Right forelimb (tissue), 1 donor: Measurements from ENCODE around the gene RNF111.

Experiments used
- DNase-seq: peaks from one replicate; pipeline ENCODE4 v3.0.0-alpha.2; 2018

The RNF111 gene

DNA sequence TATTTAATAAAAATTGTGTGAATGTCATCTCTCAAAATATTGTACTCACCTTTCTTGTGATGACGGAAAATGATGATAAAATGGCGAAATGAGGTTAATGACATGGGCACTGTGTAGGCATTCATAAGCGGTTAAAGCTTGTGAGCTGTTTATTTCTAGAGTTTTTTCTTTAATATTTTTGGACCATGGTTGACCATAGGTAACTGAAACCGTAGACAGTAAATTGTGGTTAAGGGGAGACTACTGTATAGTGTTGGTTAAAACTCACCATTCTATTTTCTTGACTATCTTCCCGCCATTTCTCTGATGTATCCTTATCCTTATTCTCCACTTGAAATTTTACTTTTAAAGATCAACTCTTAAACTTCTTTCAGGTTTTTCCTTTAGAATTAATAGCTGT, 14.5 kb downstream of the RNF111 start:
- DNase-seq, result no peak

DNA sequence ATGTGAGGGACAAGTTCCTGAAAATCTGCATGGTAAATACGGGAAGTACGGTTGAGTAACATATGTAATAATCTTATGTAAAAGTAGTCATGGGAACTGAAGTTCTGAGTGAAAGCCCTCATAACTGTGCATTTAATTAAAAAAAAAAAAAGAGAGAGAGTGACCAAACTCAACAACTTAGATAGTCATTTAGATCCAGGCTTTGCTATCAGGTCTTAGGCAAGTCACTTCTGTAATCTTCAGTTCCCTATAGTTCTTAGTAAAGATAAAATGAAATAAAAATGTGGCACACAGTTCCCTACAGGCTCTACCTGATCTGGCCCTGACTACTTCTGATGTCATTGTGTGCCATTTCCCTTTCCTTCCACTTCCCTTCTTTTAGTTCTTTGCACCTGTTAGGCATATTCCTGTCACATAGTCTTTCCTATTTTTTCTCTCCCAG, 15.0 kb downstream of the RNF111 start:
- DNase-seq, result no peak

DNA sequence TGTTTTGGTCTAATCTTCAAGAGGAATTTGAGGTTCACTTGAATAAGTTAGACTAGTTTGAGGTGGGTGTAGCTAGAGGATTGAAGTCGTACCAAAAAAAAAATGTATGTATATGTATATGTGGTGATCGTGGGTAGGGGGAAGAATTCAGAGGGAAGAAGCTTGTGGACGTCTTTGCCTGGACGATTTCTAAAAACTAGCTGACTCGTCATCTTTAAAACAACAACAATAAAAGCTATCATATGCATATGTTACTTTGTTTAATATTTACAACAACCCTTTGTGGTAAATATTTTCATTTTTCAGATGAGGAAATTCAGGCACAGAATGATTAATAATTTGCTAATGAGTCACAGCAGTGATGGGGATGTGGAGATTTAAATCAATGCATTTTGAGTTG, 18.1 kb downstream of the RNF111 start:
- DNase-seq, result no peak

DNA sequence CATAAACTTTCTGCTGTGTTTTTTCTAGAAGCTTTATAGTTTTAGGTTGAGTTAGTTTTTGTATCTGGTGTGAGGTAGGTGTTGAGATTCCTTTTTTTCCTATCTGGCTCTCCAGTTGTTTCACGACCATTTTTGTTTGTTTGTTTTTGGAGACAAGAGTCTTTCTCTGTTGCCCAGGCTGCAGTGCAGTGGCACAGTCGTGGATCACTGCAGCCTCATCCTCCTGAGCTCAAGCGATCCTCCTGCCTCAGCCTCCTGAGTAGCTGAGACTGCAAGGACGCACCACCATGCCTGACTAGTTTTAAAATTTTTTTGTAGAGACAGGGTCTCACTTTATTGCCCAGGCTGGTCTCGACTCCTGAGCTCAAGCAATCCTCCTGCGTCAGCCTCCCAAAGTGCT, 20.6 kb downstream of the RNF111 start:
- no peak for DNase-seq

DNA sequence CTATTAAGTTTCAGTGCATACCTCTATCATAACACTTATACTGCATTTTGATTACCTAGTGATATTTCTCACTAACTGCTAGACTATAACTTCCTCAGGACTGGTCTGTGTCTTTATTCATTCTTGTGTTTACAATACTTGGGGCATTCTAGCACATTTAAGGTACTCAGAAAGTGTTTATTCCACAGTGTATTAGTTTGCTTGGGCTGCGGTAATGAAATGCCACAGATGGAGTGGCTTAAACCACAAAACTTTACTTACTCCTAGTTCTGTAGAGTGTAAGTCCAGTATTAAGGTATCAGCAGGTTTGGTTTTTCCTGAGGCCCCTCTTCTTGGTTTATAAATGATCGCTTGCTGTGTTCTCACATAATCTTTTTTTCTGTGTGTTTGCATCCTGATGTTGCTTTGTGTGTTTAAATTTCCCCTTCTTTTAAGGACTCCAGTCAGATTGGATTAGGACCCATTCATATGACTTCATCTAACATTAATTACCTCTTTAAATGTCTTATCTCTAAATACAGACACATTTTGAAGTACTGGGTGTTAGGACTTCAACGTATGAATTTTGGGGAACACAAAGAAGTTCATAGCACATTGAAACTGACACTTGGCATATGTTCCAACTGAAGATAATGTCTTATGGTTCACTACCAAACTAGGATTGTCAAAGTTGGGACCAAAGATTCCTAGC, 23.9 kb downstream of the RNF111 start:
- no peak for DNase-seq

DNA sequence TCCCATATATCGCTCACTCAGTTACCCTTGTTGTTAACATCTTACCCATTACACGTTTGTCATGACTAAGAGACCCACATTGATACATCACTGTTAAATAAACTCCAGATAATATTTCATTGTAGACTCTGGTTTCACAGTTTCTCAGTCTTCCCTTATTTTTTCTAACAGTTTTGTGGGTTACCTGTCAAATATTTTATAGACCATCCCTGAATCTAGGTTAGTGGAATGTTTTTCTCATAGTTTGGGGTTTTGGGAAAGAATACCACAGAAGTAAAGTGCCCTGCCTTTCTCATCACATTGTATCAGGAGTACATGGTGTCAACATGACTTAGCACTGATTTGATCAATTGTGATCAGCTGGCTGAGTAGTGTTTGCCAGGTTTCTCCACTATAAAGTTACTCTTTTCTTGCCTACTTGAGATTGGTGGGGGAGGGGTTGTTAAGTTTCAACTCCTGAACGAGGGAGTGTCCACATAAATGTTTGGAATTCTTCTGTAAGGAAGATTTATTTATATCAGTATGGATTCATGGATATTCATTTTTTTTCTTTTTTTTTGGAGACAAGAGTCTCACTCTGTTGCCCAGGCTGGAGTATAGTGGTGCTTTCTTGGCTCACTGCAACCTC, 25.9 kb downstream of the RNF111 start:
- DNase-seq, result no peak

DNA sequence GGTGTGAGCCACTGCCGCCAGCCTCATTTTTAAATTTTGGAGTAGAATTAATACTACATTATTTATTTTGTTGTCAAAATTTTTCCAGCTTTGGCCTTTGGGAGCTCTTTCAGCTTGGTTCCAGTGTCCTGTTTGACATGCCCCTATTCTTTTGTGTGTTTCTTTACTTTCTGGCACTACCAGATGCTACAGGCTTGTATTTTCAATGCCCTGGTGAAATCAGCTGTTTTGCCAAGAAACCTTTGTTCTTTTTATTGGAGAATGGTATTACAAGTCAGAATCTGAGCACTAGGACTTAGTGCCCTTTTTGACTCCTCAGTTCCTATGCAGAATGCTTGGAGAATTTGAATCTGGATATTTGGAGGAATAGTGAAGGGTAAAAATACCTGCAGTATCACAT, 26.6 kb downstream of the RNF111 start:
- DNase-seq, result no peak

DNA sequence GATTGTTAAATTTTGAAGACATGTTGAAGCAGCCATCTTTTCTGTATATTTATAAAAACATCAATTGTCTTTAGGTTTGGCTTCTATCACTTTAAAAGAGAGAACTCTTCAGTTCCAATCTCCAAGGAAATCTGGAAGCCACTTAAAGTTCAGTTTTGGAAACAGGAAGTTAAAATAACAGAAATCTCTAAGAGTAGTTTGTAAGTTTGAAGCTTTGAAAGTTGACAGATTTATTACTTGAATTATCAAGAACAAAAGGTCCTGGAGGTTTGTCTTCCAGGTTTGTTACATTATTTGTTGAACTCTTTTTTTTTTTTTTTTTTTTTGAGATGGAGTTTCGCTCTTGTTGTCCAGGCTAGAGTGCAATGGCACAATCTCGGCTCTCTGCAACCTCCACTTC, 30.0 kb downstream of the RNF111 start:
- DNase-seq, result no peak

DNA sequence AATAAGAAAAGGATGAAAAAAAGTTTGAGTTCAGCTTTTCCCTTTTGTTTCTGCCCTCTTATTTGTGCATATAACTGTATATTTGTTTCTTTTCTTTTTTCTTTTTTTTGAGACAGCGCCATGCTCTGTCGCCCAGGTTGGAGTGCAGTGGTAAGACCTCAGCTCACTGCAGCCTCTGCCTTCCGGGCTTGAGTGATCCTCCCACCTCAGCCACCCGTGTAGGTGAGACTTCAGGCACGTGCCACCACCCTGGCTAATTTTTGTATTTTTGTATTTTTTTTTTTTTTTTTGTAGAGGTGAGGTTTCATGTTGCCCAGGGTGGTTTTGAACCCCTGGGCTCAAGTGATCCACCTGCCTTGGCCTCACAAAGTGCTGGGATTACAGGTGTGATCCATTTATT, 31.4 kb downstream of the RNF111 start:
- no peak for DNase-seq

DNA sequence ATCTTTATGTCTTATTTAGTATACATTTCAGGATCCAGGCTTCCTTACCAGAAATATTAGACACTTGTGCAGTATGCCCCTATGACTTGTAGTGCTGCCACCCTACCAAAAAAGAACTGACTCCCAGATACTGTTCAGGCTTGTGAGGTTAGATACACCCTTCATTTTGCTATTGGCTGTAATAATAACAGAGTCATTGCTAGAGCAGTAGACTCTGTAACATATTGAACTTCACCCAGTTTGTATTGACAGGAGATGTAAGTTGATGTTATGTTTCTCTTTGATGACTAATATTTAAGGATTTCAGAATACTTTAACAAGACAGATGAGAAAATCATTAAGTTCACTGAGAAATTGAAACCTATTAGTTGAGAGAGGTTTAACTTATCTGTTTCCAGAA, 32.9 kb downstream of the RNF111 start:
- no peak for DNase-seq

DNA sequence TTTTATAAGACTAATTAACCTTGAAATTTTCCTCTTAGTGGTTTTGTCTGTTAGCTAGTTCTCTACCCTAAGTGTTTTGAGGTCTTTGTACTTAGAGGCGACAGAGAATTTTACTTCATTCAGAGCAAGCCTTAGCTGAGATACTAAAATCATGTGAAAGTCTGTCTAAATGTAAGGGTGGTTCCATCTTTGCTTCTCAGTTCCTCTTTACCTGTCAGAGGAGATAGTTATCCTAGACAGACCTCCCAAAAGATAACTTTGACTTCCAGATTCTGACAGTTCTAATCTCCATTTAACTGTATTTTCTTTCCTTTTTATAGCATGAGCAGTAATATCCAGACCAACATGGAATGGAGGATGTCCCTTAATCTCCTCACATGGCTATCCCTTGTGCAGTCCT, 34.7 kb downstream of the RNF111 start:
- DNase-seq, result no peak

DNA sequence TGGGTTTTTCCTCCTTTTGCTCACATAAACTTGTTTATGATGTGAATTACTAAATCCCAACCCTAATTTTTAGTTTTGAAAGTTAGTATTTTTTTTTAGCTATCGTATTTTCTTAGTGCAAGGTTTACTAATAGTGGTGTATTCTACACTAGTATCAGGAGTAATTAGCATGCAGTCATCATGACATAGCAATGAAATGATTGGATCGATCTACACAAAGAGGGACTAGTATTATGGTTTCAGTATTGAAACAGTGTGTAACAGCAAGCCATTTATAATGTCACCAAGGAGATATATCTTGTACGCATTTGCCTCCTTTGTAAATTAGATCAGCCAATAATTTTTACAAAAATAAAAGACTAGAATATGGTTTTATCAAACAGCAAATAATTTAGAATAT, 38.7 kb downstream of the RNF111 start:
- DNase-seq, result no peak

DNA sequence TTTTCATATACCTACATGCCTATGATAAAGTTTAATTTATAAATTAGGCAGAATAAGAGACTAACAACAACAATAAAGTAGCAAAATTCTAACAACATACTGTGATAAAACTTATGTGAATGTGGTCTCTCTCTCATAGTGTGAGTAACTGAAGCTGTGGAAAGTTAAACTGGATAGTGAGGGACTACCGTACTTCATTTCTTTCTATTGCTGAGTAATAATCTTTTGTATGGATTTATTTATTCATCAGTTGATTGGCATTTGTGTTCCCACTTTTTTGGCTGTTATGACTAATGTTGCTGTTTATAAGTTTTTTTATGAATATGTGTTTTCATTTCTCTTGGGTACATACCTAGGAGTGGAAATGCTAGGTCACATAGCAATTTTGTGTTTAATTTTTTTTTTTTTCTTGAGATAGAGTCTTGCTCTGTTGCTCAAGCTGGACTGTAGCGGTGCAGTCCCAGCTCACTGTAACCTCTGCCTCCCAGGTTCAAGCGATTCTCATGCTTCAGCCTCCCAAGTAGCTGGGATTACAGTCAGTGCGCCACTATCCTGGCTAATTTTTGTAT, 41.0 kb downstream of the RNF111 start:
- DNase-seq, result no peak

DNA sequence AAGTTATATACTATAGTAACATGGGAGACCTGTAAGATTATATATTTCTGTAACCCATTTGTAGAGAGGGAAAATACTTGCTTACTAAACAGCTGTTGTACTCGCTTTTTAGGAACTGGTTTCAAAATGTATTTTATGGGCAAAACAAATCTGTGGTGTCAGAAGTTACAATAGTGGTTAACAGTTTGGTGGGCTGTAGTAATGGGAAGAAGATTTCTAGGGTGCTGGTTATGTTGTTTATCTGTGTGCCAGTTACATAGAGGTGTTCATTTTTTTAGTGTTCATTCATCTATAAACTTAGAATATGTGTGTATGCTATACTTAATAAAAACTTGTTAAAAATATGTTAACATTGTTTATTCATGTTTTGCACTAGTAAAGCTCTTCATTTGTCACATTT, 42.1 kb downstream of the RNF111 start:
- no peak for DNase-seq

DNA sequence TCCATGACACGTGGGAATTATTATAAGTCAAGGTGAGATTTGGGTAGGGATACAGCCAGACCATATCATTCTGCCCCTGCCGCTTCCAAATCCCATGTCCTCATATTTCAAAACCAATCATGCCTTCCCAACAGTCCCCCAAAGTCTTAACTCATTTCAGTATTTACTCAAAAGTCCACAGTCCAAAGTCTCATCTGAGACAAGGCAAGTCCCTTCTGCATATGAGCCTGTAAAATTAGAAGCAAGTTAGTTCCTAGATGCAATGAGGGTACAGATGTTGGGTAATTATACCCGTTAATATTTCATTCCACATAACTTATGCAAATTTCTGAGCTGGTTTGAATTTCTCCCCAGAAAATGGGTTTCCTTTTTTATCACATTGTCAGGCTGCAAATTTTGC, 47.7 kb downstream of the RNF111 start:
- DNase-seq, result no peak

DNA sequence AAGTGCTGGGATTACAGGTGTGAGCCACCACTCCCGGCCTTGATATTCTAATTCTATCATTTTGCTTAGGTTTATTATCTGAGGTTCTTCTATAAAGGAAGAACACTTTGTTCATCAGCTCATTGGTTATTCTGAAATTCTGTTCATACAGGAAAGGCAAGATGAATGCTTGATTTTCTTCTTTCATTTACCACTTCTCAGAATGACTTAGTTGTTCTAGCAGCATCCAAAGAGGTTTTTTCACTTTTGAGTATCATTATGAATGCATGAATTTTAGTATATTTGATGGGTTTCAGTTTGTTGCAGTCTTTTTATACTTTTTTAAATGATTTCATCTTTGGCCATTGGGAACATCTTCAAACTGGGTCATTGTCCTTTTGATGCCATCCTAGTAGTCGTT, 51.8 kb downstream of the RNF111 start:
- DNase-seq, result no peak

DNA sequence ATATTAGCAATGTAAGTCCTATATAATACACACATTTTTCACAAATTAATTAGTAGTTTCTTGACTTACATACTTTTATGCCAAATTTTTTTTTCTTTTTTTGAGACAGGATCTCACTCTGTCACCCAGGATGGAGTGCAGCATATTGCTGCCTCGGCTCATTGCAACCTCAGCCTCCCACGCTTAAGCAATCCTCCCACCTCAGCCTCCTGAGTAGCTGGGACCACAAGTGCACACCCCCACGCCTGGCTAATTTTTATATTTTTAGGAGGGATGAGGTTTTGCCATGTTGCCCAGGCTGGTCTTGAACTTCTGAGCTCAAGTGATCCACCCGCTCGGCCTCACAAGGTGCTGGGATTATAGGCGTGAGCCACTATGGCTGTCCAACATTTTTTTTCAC, 54.6 kb downstream of the RNF111 start:
- no peak for DNase-seq

DNA sequence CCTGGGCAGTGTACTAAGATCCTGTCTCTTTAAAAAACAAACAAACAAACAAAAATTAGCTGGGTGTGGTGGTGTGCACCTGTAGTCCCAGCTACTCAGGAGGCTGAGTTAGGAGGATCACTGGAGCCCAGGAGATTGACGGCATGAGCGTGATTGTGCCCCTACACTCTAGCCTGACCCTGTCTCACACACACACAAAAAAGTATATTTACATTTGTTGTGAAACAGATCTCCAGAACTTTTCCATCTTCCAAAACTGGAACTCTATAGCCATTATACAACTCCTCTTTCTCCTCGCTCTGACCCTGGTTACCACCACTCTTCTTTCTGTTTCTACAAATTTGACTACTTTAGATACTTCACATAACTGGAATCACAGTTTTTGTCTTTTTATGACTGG, 61.4 kb downstream of the RNF111 start:
- DNase-seq, result no peak

DNA sequence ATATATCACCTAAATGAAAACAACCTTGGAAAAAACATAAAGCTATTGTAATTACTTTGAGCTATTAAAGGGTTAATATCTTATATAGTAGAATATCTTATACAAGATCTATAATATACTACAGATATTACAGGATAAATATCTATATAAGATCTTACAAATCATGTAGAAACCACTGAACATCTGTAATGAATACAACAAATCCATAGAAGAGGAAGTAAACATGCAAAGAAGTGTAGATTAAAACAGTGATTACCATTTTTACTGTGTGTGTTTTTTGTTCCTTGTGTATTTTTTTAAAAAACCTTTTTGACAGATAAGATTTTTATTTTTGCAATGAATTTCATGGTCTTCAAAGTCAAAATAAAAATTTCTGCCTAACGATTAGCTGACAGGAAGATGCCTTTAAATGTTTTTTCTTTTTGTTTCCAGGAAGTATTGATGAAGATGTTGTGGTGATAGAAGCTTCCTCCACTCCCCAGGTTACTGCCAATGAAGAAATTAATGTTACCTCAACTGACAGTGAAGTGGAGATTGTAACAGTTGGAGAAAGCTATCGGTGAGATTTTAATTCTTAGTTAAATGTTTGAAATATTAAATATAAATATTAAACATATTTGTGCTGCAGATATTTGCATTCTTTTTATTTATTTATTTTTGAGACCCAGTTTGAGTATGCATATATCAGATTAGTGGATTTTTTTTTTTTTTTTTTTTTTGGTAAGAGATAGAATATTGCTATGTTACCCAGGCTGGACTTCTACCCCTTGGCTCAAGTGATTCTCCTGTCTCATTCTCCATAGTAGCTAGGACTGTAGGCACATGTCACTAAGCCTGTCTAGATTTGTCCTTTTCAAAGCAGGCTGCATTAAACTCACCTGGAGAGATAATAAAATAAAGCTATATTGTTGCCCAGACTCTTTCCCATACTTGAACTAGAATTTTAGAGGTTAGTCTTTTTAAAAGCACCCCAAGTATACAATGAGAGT, 64.7 kb downstream of the RNF111 start:
- no peak for DNase-seq

DNA sequence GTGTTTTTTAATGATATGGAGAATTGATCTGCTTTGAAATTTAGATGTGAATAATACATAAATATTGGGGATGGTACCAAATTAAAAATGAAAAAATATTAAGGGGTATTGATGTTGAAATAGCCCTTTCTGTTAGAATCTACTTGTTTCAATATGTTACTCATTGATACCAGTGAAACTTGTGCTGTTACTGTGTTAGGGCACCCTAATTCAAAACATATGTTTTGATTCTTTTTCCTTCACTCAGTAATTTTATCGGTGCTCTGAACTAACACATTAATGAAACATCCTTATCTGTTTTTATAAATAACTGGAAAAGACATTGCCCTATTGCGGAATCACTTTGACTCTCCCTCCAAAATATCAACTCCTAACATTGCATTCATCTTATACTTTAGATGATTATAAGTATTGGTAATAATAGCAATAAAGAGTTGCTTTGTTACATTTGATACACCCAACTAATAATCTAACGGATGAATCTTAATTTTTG, 65.5 kb downstream of the RNF111 start:
- DNase-seq, result no peak

DNA sequence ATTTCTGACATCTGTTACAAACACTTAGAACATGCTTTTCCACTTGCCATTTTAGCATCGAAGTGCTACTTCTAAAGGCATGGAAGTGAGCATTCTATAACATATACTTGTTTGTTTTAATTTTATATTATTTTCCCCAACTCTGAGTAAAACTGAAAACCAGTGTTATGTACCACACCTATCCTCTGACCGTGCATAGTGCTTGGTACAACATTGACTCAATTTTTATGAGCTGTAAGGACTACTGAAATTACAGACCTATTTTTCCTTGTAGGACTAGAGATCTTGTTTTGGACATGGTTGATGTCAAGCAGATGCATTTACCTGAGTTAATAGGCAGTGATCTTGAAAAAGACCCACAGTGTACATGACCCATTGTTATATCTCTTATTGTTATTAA, 66.0 kb downstream of the RNF111 start:
- DNase-seq, result no peak

DNA sequence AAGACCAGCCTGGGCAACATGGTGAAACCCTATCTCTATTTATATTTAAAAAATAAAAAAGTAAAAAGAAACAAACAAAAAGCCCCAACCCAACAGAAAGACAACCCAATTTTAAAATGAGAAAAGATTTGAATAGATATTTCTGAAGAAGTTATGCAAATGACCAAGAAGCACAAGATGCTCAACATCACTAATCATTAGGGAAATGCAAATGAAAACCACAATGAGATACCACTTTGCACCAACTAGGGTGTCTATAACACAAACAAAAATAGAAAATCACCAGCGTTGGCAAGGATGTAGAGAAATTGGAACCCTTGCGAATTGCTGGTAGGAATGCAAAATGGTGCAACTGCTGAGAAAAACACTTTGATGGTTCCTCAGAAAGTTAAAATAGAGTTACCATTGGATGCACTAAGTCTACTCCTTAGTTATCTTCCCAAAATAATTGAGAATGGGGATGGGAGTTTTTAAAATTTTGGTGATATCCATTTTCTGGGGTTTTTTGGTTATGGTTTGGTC, 71.7 kb downstream of the RNF111 start:
- DNase-seq, result no peak

DNA sequence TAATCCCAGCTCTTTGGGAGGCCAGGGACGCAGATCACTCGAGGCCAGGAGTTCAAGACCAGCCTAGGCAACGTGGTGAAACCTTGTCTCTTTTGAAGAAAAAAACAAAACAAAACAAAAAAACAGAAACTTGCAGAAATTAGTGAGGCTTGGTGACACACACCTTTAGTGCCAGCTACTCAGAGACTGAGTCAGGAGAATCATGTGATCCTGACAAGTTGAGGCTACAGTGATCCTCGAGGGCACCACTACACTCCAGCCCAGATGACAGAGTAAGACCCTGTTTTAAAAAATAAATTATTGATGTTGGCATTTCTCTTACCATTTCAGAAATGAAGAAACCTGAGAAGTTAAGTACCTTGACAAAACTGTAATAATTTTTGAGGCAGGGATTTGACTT, 72.9 kb downstream of the RNF111 start:
- no peak for DNase-seq
